ENCODE results near the gene GJD2.

The GJD2 gene

GRCh38 chr15:34721802-34722438 is 32.9 kb downstream of the GJD2 start:
- DNase-seq: no peak

DNA sequence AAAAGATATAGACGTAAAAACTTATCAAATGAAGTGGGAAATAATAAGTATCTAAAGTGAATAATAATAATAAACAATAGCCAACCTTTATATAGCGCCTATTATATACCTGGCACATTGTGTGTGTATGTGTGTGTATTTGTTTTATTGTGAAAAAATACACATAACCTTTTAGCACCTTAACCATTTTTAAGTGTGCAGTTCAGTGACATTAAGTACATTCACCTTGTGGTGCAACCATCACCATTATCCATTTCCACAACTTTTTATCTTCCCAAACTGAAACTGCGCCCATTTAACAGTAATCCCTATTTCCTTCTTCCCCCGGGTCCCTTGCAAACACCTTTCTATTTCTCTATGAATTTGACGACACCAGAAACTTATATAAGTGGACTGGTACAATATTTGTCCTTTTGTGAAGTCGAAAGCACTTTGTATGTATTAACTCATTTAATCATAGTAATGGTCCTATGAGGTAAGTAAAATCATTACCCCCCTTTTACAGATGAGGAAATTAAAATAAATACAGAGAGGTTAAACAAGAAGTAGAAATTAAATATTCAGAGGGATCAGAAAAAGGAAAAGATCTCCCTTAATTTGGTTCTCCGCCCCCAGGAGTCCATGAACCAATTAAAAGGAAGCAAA is 33.5 kb downstream of the GJD2 start:
- DNase-seq: no peak

- DNase-seq: no peak
Measured at GRCh38 chr15:34719695-34720094, 35.1 kb downstream of the GJD2 start.

GRCh38 chr15:34718681-34719665 is 35.8 kb downstream of the GJD2 start:
- no peak for DNase-seq

DNA sequence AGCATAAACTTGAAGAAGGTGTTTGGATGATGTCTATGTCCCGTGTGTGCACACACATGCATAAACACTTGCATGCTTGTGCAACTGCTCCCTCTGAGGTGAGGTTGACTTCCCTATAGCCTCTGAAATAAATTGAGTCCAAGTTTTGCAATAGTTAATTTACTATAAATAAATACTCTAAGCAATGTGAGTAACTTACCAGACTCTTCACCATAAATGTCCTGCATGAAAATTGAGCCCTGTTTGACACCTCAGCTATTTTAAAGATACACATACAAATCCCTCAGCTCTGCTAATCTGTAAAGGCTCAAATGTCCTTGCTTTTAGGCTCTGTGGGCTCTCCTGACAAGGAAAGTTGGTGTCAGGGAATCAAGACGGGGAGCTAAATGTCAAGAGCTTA is 37.1 kb downstream of the GJD2 start:
- DNase-seq: no peak

DNA sequence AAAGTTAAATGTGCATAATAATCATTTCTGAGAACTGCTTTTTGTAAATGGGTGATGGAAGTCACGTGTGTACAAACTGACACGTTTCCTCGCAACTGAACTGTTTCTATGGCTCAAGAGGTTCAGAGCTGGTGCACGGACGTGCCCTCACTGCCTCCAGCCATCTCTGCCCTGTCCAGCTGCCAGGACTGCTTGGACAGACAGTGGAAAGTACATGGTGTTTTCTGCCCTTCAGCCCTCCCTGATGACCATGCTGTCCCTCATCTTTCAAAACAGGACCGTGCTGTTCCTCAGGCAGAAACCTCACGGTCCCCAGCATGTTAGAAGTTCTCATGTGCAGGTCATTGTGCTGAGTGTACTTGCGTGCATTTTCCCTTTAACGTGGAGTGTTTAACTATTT is 38.7 kb downstream of the GJD2 start:
- DNase-seq: no peak

DNA sequence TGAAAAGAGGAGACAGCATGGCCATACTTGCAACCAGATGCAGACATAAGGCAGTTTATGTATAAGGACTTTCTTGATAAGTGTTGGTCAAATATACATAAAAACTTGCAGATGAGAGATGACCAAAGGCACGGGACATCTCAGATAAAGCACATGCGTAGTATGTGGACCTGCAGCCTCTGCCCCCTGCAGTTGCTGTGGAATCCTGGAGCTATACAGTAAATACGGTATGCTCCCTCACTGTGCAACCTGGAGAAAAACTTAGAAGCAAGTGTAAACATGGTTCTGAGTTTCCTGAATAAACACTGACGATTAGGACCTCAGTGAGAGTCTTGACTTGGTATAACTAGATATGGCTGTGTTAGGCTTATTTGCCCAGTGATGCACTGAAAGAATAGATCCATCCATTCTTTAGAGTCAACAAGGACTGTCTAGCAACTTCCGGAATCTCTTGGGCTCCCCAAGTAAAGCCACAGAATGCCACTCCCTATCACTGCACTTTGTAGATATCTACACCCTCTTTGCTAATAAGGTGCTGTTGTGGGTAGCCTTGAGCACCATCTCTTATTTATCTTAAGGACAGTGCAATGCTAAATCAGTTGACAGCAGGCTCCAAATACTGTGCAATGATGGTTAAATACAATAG is 40.2 kb downstream of the GJD2 start:
- DNase-seq: no peak

GRCh38 chr15:34713635-34714034 is 41.2 kb downstream of the GJD2 start:
- no peak for DNase-seq

GRCh38 chr15:34709866-34710265 is 44.9 kb downstream of the GJD2 start:
- DNase-seq: no peak

GRCh38 chr15:34708422-34708821 is 46.4 kb downstream of the GJD2 start:
- DNase-seq: no peak

GRCh38 chr15:34701536-34701935 is 53.3 kb downstream of the GJD2 start:
- DNase-seq: no peak

Data from NCI-H1436 (cell line).